Sigmoid colon (tissue), 7 donors: Measurements from ENCODE around the gene TBCK. TPM values are rescaled to one million over a fixed set of nuclear protein-coding genes. Genes with fewer than 3 reads are reported as not detected.

Experiments used
- DNase-seq: peaks from one replicate; pipeline ENCODE4 v3.0.0-alpha.2; 2019
- H3K27ac ChIP-seq, 4 donors: fragments of 200-600 bp; sonication (generic); one replicate each; pipeline ENCODE4 v1.5.1; 2016 to 2019; ENCODE audit warnings: mild to moderate bottlenecking in 1 of 4
- H3K27me3 ChIP-seq, 3 donors: fragments of 200-600 bp; sonication (generic); one replicate each; pipeline ENCODE4 v1.5.1; 2019; ENCODE audit warnings: mild to moderate bottlenecking in 1 of 3
- H3K36me3 ChIP-seq, 4 donors: fragments of 200-600 bp; sonication (generic); one replicate each; pipeline ENCODE4 v1.5.1; 2016 to 2019
- H3K4me1 ChIP-seq, 4 donors: fragments of 200-600 bp; sonication (generic); one replicate each; pipeline ENCODE4 v1.5.1; 2017 to 2019
- H3K4me3 ChIP-seq, 4 donors: fragments of 200-600 bp; sonication (generic); one replicate each; pipeline ENCODE4 v1.5.1; 2017 to 2019; ENCODE audit warnings: mild to moderate bottlenecking in 2 of 4, moderate library complexity in 1 of 4
- H3K9me3 ChIP-seq, 4 donors: fragments of 200-600 bp in 3 of 4; sonication (generic) in 3 of 4; one replicate each; pipeline versions ENCODE4 v1.5.1 to v1.6.1; 2013 to 2019
- EP300 ChIP-seq, 4 donors: sonication (generic); formaldehyde crosslinking; IDR thresholded peaks; one replicate each; pipeline ENCODE4 v1.6.1; 2017; ENCODE audit warnings: antibody characterized with exemption in 4 of 4
- POLR2A ChIP-seq, 2 donors: fragments of 450-650 bp; IDR thresholded peaks; one replicate each; pipeline ENCODE4 v1.6.1; 2016; ENCODE audit warnings: antibody characterized with exemption in 2 of 2, mild to moderate bottlenecking in 2 of 2, moderate library complexity in 2 of 2
- POLR2AphosphoS5 ChIP-seq, 4 donors: sonication (generic); formaldehyde crosslinking; IDR thresholded peaks; one replicate each; pipeline ENCODE4 v1.6.1; 2017; ENCODE audit warnings: antibody characterized with exemption in 4 of 4
- WGBS, 2 donors: extraction: QIAGEN DNeasy Blood & Tissue Kit; methylation state at CpG; one replicate each; pipeline ENCODE4 v1.1.7; 2013; 5-methylcytosine and 5-hydroxymethylcytosine counted together
- intact Hi-C: fragments of 100-400 bp; cut with DNase I; formaldehyde crosslinking; loops from one replicate; pipeline ENCODE4 v1.15.1; 2023
- polyA plus RNA-seq, 3 donors: library from polyadenylated mRNA; stranded (reverse); fragments of 200-250 nt; gene quantifications; one replicate each; pipeline ENCODE4 v1.2.3, GENCODE V29; 2013
- total RNA-seq, 4 donors: library from RNA; depleted of rRNA; stranded (reverse); fragments of >200 nt; gene quantifications; one replicate each; pipeline ENCODE4 v1.1.0, GENCODE V29; 2016
- TF ChIP-seq, protein P1 (sequence below), 4 experiments: fragments of 450-650 bp in 3 of 4; fragments of 200-600 bp in 1 of 4; IDR thresholded peaks; one replicate each; pipeline ENCODE4 v1.5.1; 2016 to 2019; ENCODE audit warnings: antibody characterized with exemption in 4 of 4, mild to moderate bottlenecking in 3 of 4, moderate library complexity in 2 of 4
- donor health status: healthy with polysubstance abuse.
- donor health status: Bipolar disorder and iron deficiency.
- donor health status: healthy.

Gene TBCK
- total and polyA plus RNA-seq, 7 donors: 4.8 to 43.5 (median 26.3) TPM

DNA sequence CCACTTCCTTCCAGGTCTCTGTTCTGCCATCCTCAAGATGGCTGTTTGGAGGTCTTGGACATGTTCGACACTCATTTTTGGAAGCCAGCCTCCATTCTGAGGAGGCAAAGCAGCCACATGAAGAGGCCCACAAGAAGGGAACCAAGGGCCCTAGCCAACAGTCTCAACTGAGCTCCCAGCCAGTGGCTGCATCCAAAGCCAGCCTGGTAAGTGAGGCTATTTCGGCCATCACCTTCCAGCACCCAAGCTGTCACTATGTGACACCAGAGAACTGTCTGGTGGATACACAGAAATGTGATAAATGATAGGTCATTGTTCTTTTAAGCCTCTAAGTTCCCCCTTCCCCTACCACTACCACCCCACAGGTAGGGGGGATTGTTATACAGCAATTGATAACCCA, 293.6 kb downstream of the TBCK start:
- intact Hi-C loops: no loop called here
- Histone ChIP-seq H3K27ac (no peak overlapping the region), H3K9me3 (no peaks in the 10 kb centered on the region), H3K27me3 (no peaks in the 10 kb centered on the region), H3K4me3 (no peak overlapping the region), H3K36me3 (no peaks in the 10 kb centered on the region), H3K4me1 (no peaks in the 10 kb centered on the region)
- TF ChIP-seq, protein P1, sequence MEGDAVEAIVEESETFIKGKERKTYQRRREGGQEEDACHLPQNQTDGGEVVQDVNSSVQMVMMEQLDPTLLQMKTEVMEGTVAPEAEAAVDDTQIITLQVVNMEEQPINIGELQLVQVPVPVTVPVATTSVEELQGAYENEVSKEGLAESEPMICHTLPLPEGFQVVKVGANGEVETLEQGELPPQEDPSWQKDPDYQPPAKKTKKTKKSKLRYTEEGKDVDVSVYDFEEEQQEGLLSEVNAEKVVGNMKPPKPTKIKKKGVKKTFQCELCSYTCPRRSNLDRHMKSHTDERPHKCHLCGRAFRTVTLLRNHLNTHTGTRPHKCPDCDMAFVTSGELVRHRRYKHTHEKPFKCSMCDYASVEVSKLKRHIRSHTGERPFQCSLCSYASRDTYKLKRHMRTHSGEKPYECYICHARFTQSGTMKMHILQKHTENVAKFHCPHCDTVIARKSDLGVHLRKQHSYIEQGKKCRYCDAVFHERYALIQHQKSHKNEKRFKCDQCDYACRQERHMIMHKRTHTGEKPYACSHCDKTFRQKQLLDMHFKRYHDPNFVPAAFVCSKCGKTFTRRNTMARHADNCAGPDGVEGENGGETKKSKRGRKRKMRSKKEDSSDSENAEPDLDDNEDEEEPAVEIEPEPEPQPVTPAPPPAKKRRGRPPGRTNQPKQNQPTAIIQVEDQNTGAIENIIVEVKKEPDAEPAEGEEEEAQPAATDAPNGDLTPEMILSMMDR (IDR thresholded peaks at IDR 0.05): no peak
- no peak for TF ChIP-seq POLR2AphosphoS5 (IDR thresholded peaks at IDR 0.05)
- TF ChIP-seq EP300 (IDR thresholded peaks at IDR 0.05): no peak
- no peak for TF ChIP-seq POLR2A (IDR thresholded peaks at IDR 0.05)
- 82 to 96% methylated on average over 2 of the region's 2 CpGs for WGBS, 2 donors
- DNase-seq: no peak

DNA sequence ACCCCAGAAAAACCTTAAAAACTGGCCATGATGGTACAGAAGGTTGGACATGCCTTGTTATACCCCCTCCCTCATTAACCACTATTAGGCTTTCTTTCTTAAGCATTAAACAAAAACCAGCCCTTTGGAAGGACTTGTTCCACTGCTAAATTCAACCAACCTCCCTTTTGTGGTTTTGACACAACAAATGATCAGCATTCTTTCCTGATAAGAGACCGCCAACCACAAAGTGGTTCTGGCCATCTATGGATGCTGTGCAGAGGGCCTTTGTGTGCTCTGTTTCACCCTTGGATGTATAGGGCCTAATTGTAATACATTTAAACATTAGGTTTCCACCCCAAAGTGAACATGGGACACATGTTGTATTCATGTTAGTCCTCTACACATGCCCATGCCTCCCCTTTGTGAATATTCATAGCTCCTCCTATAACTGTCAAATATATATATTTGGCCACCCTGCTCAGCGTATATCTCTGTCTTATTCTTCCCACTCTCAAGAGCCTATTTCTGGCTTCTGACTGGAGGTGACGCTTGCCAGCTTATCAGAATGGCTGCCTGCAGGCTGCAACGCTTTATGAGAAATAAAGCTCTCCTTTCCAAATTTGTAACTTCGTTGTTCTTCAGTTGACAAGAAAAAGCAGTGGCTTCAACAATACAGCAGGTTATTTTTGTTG, 294.1 kb downstream of the TBCK start:
- intact Hi-C loops: no loop called here
- TF ChIP-seq POLR2A (IDR thresholded peaks at IDR 0.05) (no peak), EP300 (IDR thresholded peaks at IDR 0.05) (no peak), POLR2AphosphoS5 (IDR thresholded peaks at IDR 0.05) (no peak)
- TF ChIP-seq, protein P1 (IDR thresholded peaks at IDR 0.05): no peak
- WGBS, 2 donors: 64 to 89% methylated on average over 5 of the region's 5 CpGs

DNA sequence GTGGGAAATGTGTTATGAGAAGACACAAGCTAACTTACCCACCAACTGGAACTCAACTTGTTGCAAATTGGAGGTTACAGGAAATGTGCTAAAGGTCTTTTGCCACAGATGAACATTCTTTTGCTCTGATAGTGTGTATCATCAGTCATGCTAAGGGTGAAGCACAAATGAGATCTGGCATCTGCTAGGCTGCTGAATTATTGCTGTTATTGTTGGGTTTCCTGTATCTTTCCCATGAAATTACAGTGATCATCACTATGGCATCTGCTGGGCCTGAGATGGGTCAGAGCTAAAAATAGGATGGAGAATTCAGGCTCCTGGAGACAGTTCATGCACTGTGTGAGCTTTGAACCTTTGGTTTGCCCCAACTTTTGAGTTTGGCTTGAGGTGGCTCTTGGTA, 296.2 kb downstream of the TBCK start:
- Histone ChIP-seq H3K27ac (no peak overlapping the region), H3K9me3 (no peaks in the 10 kb centered on the region), H3K4me1 (no peaks in the 10 kb centered on the region), H3K36me3 (no peaks in the 10 kb centered on the region), H3K4me3 (no peak overlapping the region), H3K27me3 (no peaks in the 10 kb centered on the region)
- intact Hi-C loops: no loop called here
- TF ChIP-seq EP300 (IDR thresholded peaks at IDR 0.05): no peak
- TF ChIP-seq POLR2A (IDR thresholded peaks at IDR 0.05): no peak
- TF ChIP-seq, protein P1 (IDR thresholded peaks at IDR 0.05): no peak
- no peak for TF ChIP-seq POLR2AphosphoS5 (IDR thresholded peaks at IDR 0.05)
- DNase-seq: no peak

More for the DNA sequence above, 294.1 kb downstream of the TBCK start:
- no peak overlapping the region for H3K27ac ChIP-seq
- H3K27me3 ChIP-seq: no peaks in the 10 kb centered on the region
- no peaks in the 10 kb centered on the region for H3K9me3 ChIP-seq
- H3K4me1 ChIP-seq: no peaks in the 10 kb centered on the region
- no peaks in the 10 kb centered on the region for H3K36me3 ChIP-seq
- DNase-seq: no peak
- no peak overlapping the region for H3K4me3 ChIP-seq

DNA sequence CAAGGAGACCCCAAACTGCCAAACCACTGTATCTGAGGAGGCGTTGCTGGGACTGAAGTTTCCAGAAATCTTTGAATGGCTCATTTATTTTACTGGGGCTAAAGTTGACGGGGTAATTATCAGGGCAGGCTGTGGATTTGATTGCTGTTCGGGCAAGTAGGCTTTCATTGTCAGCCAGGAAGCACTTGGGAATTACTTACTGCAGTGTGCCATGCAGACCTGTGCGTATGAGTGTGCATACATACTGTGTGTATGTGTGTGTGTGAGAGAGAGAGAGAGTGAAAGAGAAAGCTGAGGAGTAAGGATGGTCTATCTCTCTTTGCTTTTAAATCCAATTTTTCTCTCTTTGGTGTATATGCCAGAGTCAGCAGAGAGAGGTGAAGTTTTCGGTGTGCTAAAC, 298.0 kb downstream of the TBCK start:
- Histone ChIP-seq H3K4me1 (no peaks in the 10 kb centered on the region), H3K36me3 (no peaks in the 10 kb centered on the region), H3K4me3 (no peak overlapping the region), H3K27ac (no peak overlapping the region), H3K27me3 (no peaks in the 10 kb centered on the region), H3K9me3 (no peaks in the 10 kb centered on the region)
- TF ChIP-seq, protein P1 (IDR thresholded peaks at IDR 0.05): no peak
- TF ChIP-seq POLR2AphosphoS5 (IDR thresholded peaks at IDR 0.05) (no peak), EP300 (IDR thresholded peaks at IDR 0.05) (no peak), POLR2A (IDR thresholded peaks at IDR 0.05) (no peak)
- WGBS, 2 donors: 31 to 69% methylated on average over 5 of the region's 5 CpGs
- no peak for DNase-seq
- intact Hi-C loops: no loop called here

DNA sequence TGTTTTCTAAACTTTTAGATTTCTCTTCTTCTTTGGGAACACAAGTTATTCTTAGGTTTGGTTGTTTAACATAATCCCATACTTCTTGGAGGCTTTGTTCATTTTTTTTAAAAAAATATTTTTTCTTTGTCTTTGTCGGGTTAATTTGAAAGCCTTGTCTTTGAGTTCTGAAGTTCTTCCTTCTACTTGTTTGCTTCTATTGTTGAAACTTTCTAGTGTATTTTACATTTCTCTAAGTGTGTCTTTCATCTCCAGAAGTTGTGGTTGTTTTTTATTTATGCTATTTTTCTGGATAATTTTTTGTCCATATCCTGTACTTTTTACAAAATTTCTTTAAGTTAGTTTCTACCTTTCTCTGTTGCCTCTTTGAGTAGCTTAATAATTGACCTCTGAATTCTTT, 304.6 kb downstream of the TBCK start:
- Histone ChIP-seq H3K36me3 (no peaks in the 10 kb centered on the region), H3K4me1 (no peaks in the 10 kb centered on the region), H3K4me3 (no peak overlapping the region), H3K27me3 (no peaks in the 10 kb centered on the region), H3K9me3 (peaks cover 0 to 3% (median 0%) of the 10 kb centered on the region in 4 donors), H3K27ac (no peak overlapping the region)
- intact Hi-C loops: no loop called here
- 93 to 98% methylated on average over 1 of the region's 1 CpG for WGBS, 2 donors
- DNase-seq: no peak
- TF ChIP-seq EP300 (IDR thresholded peaks at IDR 0.05) (no peak), POLR2AphosphoS5 (IDR thresholded peaks at IDR 0.05) (no peak), POLR2A (IDR thresholded peaks at IDR 0.05) (no peak)
- TF ChIP-seq, protein P1 (IDR thresholded peaks at IDR 0.05): no peak
